MM.1S (cell line): ENCODE results near the gene AUH.

Experiments used
- EZH2 ChIP-seq: fragments of 300-600 bp; sonication (generic); optimal IDR thresholded peaks from 2 replicates; pipeline ENCODE3; 2017; ENCODE audit warnings: low read depth, mild to moderate bottlenecking, antibody characterized with exemption, low read length, mixed read lengths
- EZH2phosphoT487 ChIP-seq: fragments of 300-600 bp; sonication (generic); IDR thresholded peaks from 2 replicates; pipeline ENCODE4 v1.6.1; 2018; ENCODE audit warnings: antibody characterized with exemption, low read length
- TF ChIP-seq, protein P1 (sequence below): fragments of 300-600 bp; sonication (generic); IDR thresholded peaks from 2 replicates; pipeline ENCODE4 v1.5.1; 2016; ENCODE audit warnings: antibody characterized with exemption, low read length, mixed read lengths

DNA sequence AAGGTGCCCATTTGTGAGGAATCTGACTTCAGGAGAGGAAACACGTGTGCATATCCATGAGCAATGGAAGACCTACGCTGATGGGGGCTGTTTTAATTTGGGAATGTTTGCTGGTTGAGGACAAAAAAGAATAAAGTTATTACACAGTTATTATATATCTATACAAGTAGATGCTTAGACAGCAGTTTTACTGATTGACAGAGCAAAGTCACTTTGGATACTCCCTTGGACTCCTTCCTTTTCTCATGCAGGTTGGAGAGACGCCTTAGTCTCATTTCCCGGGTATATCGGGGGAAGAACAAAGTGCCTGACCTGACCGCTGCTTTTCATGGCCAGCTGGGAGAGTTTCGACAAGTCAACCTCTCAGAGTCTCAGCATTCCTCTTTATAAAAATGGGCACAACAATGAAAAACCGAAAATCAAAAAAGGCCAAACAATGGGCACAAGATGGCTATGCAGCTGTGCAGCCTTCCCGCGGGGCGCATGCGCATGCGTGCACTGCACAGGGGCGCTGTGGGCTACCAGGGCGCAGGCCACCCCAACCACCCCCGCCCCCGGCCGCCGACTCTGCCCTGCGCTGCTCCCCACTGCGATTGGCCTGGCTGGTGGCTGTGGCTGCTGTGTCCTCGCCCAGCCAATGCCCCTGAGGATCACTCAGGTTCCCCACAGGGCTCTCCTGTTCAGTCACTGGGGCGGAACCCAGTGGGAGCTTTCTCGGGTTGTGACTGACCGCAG lies 43.8 kb upstream of the AUH start:
- TF ChIP-seq, protein P1, sequence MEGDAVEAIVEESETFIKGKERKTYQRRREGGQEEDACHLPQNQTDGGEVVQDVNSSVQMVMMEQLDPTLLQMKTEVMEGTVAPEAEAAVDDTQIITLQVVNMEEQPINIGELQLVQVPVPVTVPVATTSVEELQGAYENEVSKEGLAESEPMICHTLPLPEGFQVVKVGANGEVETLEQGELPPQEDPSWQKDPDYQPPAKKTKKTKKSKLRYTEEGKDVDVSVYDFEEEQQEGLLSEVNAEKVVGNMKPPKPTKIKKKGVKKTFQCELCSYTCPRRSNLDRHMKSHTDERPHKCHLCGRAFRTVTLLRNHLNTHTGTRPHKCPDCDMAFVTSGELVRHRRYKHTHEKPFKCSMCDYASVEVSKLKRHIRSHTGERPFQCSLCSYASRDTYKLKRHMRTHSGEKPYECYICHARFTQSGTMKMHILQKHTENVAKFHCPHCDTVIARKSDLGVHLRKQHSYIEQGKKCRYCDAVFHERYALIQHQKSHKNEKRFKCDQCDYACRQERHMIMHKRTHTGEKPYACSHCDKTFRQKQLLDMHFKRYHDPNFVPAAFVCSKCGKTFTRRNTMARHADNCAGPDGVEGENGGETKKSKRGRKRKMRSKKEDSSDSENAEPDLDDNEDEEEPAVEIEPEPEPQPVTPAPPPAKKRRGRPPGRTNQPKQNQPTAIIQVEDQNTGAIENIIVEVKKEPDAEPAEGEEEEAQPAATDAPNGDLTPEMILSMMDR, result no peak
- TF ChIP-seq EZH2phosphoT487 (no peak), EZH2 (no peak)
